Subcutaneous abdominal adipose tissue (tissue), 5 donors: Measurements from ENCODE around the gene TMEM266.

Experiments used
- H3K27ac ChIP-seq: one replicate; pipeline ENCODE4 v1.7.0; 2013; ENCODE audit warnings: low read depth, mild to moderate bottlenecking, inconsistent platforms, low read length, moderate library complexity
- H3K27me3 ChIP-seq, 5 donors: one replicate each; pipeline ENCODE4 v1.7.0; 2013; ENCODE audit warnings: low read length in 5 of 5, inconsistent platforms in 1 of 5; ENCODE audit not compliant: control insufficient read depth in 5 of 5, insufficient read depth in 4 of 5
- H3K36me3 ChIP-seq, 5 donors: one replicate each; pipeline ENCODE4 v1.7.0; 2013; ENCODE audit warnings: low read length in 5 of 5; ENCODE audit not compliant: control insufficient read depth in 5 of 5, insufficient read depth in 5 of 5
- H3K4me1 ChIP-seq, 5 donors: one replicate each; pipeline ENCODE4 v1.7.0; 2013; ENCODE audit warnings: low read length in 5 of 5, mild to moderate bottlenecking in 3 of 5, moderate library complexity in 1 of 5; ENCODE audit not compliant: control insufficient read depth in 5 of 5, insufficient read depth in 5 of 5
- H3K4me3 ChIP-seq, 5 donors: one replicate each; pipeline ENCODE4 v1.7.0; 2013; ENCODE audit warnings: low read length in 5 of 5, low read depth in 1 of 5
- H3K9ac ChIP-seq, 5 donors: one replicate each; pipeline ENCODE4 v1.7.0; 2013; ENCODE audit warnings: low read length in 5 of 5, mild to moderate bottlenecking in 4 of 5, moderate library complexity in 3 of 5
- H3K9me3 ChIP-seq, 5 donors: one replicate each; pipeline ENCODE4 v1.7.0; 2013; ENCODE audit warnings: low read length in 5 of 5; ENCODE audit not compliant: control insufficient read depth in 5 of 5
- donor health status: healthy.
- donor health status: healthy.
- donor health status: healthy.
- donor health status: healthy.
- donor health status: healthy.

Gene TMEM266

DNA sequence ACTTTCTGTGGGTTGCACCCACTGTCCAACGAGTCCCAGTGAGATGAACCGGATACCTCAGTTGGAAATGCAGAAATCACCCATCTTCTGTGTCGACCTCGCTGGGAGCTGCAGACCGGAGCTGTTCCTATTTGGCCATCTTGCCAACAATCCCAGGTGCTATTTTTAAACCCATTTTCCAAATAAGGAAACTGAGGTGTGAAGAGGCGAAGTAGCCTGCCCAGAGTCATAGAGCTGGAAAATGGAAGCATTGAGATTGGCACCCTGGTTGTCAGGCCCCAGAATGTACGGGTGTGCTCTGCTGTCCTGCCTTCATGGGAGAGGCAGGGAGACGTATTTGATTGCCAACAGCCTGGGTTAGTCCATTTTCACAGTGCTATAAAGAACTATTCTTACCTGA lies 39.6 kb downstream of the TMEM266 start:
- Histone ChIP-seq H3K27me3 (peaks cover 6 to 11% (median 9%) of the 10 kb centered on the region in 5 donors), H3K4me1 (no peaks in the 10 kb centered on the region), H3K27ac (no peak overlapping the region), H3K4me3 (no peak overlapping the region), H3K9ac (no peak overlapping the region), H3K36me3 (no peaks in the 10 kb centered on the region), H3K9me3 (no peaks in the 10 kb centered on the region)

DNA sequence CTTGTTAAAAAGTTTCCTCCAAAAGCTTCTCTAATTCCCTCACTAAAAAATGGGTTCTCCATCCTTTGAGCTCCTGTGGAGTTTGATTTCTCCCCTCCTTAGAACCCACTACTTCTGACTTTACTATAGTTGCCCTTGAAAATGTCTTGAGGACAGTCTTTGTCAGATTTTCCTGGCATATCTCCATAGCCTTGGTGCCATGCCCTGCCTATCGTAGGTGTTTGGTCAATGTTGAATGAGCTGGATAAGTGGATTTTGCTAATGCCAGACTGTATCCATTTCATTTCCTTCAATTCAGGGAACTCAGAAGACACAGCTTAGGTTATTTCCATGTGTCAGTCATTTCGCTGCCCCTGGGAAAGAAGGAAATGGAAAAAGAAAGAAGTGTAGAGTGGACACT lies 40.6 kb downstream of the TMEM266 start:
- Histone ChIP-seq H3K27ac (no peak overlapping the region), H3K9ac (no peak overlapping the region), H3K9me3 (no peaks in the 10 kb centered on the region), H3K4me1 (no peaks in the 10 kb centered on the region), H3K4me3 (no peak overlapping the region), H3K27me3 (peaks cover 6 to 11% (median 9%) of the 10 kb centered on the region in 5 donors), H3K36me3 (no peaks in the 10 kb centered on the region)

DNA sequence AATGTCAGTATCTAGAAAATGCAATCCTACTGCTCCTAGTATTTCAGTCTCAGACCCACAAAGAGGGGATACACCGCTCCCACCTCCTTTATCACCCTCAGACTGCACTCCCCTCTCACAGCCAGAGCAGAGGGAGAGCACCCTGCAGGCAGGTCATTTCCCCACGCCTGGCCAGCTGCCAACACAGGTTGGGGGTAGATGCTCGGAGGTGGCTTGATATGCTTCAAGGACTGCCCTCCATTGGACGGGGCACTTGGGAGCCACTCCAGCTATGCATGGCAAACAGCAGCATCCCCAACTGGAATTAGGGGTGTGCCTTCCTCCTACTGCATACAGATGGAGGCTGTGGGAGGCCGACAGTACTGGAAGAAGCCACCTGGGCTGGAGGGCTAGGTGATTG lies 41.9 kb downstream of the TMEM266 start:
- Histone ChIP-seq H3K36me3 (no peaks in the 10 kb centered on the region), H3K9ac (no peak overlapping the region), H3K4me3 (no peak overlapping the region), H3K27ac (no peak overlapping the region), H3K27me3 (peaks cover 8 to 11% (median 9%) of the 10 kb centered on the region in 5 donors), H3K4me1 (no peaks in the 10 kb centered on the region), H3K9me3 (no peaks in the 10 kb centered on the region)

DNA sequence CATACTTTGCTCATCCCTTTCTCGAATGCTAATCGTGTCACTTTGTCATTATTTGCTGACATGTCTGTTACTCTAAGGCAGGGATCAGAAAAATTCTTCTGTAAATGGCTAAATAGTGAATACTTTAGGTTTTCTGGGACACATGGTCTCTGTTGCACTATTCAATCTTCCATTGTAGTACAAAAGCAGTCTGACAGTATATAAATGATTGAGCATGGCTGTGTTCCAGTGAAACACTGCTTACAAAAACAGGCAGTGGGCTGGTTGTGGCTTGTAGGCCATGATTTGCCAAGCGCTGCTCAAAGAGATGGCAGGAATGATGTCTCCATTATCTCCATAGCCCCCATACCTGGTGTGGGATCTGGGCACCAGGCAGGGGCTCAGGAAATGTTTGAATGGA lies 45.6 kb downstream of the TMEM266 start:
- no peak overlapping the region for H3K27ac ChIP-seq
- peaks cover 3 to 8% (median 3%) of the 10 kb centered on the region in 5 donors for H3K27me3 ChIP-seq
- H3K4me1 ChIP-seq, result no peaks in the 10 kb centered on the region
- no peak overlapping the region for H3K9ac ChIP-seq
- no peaks in the 10 kb centered on the region for H3K36me3 ChIP-seq
- no peaks in the 10 kb centered on the region for H3K9me3 ChIP-seq
- no peak overlapping the region for H3K4me3 ChIP-seq

DNA sequence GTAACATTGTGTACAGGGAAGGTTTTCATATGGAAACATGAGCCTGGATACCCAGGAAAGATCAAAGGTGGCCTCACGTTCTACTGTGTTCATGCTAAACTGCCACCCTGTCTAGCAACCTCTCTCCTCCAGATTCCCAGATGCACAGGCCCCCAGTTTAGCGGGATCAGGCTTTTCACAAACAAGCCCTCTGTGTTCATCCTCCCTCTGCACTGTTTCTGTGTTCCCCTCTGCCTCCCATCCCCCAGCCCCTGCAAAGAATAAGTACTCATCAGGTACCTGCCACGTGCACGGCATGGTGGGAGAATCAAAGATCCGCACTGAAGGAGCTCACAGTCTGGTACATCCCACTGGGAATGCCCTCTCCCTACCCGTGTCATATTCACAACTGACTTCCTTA lies 46.1 kb downstream of the TMEM266 start:
- Histone ChIP-seq H3K36me3 (no peaks in the 10 kb centered on the region), H3K4me3 (no peak overlapping the region), H3K4me1 (no peaks in the 10 kb centered on the region), H3K27me3 (peaks cover 3 to 8% (median 3%) of the 10 kb centered on the region in 5 donors), H3K9ac (no peak overlapping the region), H3K27ac (no peak overlapping the region), H3K9me3 (no peaks in the 10 kb centered on the region)

DNA sequence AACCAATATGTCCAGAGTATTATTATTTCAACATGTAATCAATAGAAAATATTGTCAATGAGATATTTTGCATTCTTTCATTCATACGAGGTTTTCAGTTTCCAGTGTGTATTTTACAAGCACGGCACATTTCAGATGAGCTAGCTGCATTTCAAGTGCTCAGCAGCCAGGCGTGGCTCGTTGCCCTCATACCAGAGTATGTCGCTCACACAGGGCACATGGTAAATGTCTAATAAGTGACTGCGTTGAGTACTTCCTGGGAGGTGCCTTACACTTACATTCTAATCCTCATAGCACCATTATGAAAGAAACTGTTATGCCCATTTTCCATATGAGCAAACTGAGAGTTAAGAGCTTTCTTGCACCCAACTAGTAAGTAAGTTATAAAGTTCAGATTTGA lies 47.4 kb downstream of the TMEM266 start:
- H3K4me3 ChIP-seq, result no peak overlapping the region
- H3K27ac ChIP-seq, result no peak overlapping the region
- H3K27me3 ChIP-seq, result peaks cover 0 to 5% (median 3%) of the 10 kb centered on the region in 5 donors
- no peaks in the 10 kb centered on the region for H3K36me3 ChIP-seq
- H3K4me1 ChIP-seq, result no peaks in the 10 kb centered on the region
- no peaks in the 10 kb centered on the region for H3K9me3 ChIP-seq
- H3K9ac ChIP-seq, result no peak overlapping the region

DNA sequence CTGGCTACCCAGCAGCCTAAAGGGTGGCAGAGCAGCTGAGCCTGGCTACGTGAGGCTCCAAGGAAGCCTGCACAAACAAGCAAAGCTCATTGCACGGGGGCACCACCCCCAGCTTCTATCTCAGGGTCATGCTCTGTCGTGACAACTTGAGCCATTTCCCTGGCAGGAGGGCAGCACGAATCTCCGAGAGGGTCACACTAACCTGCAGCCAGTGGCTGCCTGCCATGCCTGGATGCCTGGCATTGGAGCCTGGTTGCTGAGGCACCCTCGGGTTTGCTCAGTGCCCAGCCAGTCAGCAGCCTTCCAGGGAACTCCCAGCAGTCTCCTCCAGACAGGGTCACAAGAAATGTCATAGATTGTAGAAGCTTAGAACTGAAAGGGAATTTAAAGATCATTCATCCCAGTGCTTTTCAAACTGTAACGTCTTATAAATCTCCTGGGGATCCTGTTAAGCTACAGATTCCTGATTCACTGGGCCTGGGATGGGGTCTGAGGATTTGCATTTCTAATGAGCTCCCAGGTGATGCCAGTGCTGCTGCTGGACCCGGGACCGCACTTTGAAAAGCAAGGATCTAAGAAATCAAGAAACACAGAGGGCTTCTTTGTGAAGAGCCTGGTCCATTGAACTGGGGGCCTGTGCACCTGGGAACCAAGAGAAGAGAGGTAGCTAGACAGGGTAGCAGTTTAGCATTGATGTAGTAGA lies 48.4 kb downstream of the TMEM266 start:
- no peaks in the 10 kb centered on the region for H3K36me3 ChIP-seq
- no peaks in the 10 kb centered on the region for H3K4me1 ChIP-seq
- H3K27me3 ChIP-seq, result peaks cover 0 to 5% (median 3%) of the 10 kb centered on the region in 5 donors
- no peak overlapping the region for H3K9ac ChIP-seq
- H3K4me3 ChIP-seq, result no peak overlapping the region
- H3K27ac ChIP-seq, result no peak overlapping the region
- H3K9me3 ChIP-seq, result no peaks in the 10 kb centered on the region

DNA sequence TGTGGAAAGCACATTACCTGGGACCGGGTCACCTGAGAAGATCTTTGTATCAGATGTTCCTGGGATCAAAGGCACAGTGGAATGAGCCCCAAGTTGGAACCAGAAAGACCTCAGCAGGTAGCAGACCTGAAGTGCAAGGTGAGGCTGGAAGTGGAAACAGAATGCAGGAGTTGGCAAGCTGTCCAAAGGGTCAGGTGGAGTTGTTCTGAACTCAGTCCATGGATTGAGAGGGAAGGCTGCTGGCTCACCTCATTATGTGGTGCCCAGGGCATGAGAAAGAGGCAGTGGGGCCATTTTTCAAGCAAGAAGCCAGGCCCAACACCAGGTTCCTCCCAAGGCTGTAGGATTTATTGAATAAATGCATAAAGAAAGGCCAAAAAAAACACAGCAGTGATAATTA lies 49.3 kb downstream of the TMEM266 start:
- H3K9ac ChIP-seq, result no peak overlapping the region
- H3K36me3 ChIP-seq, result no peaks in the 10 kb centered on the region
- H3K4me1 ChIP-seq, result no peaks in the 10 kb centered on the region
- H3K9me3 ChIP-seq, result no peaks in the 10 kb centered on the region
- H3K27me3 ChIP-seq, result peaks cover 0 to 5% (median 3%) of the 10 kb centered on the region in 5 donors
- no peak overlapping the region for H3K4me3 ChIP-seq
- H3K27ac ChIP-seq, result no peak overlapping the region

DNA sequence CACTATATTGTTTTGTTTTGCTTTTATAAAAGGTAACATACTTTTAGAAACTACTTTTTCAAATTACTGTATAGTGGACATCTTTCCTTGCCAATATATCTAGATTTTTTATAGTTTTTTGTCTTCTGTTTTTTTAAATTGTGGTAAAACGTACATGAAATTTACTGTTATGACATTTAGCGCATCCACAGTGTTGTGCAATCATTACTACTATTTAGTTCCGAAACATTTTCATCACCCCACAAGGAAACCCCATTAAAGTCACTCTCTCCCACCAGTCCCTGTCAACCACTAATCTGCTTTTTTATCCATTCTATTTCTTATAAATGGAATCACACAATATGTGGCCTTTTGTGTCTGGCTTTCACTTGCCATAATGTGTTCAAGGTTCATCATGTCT lies 54.8 kb downstream of the TMEM266 start:
- Histone ChIP-seq H3K4me3 (no peak overlapping the region), H3K36me3 (no peaks in the 10 kb centered on the region), H3K27ac (no peak overlapping the region), H3K27me3 (peaks cover 3 to 11% (median 9%) of the 10 kb centered on the region in 5 donors), H3K9me3 (no peaks in the 10 kb centered on the region), H3K4me1 (no peaks in the 10 kb centered on the region), H3K9ac (no peak overlapping the region)

DNA sequence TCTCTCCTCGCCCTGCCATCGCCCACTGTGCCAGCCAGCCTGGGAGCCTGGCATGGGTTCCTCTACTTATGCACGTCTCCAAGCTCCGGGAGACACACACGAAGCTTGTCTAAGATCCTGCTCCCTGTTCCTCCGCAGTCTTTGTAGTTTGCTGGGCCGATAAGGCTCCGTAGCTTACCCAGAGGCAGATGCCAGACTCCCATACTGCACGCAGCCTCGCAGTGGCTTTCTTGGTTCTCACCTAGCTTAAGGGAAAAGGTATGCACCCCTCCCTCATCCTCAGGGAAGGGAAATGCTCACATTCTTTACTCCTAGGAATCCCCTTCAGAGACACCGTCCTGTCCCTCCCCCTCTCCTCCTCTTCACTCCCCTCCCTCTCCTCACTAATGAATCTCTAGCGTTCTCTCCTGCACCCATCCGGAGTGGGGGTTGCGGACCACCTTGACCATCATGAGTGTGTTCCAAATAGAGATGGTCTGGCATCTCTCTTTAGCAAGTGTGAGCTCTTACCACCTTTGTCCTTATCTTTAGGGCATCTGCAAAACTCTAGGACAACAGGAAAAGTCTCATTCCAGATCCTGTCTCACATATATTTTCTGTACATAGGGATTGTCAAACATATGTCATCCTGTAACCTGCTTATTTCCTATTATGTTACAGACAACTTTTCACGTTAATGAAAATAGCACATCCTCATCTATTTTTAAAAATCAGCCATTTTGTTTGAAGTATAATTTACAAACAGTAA lies 56.5 kb downstream of the TMEM266 start:
- no peaks in the 10 kb centered on the region for H3K9me3 ChIP-seq
- no peak overlapping the region for H3K4me3 ChIP-seq
- peaks cover 3 to 11% (median 9%) of the 10 kb centered on the region in 5 donors for H3K27me3 ChIP-seq
- no peaks in the 10 kb centered on the region for H3K36me3 ChIP-seq
- H3K27ac ChIP-seq, result no peak overlapping the region
- H3K9ac ChIP-seq, result no peak overlapping the region
- no peaks in the 10 kb centered on the region for H3K4me1 ChIP-seq
